Camera-type eye (tissue), 1 donor: ENCODE data around the gene GAPT. TPM values are rescaled to one million over a fixed set of nuclear protein-coding genes. Genes with fewer than 3 reads are reported as not detected.

Experiments used
- total RNA-seq: library from RNA; depleted of rRNA; stranded (reverse); fragments of >200 nt; gene quantifications from one replicate; pipeline ENCODE4 v1.2.3, GENCODE V29; 2014

GAPT gene
- 0.77 TPM for total RNA-seq

DNA sequence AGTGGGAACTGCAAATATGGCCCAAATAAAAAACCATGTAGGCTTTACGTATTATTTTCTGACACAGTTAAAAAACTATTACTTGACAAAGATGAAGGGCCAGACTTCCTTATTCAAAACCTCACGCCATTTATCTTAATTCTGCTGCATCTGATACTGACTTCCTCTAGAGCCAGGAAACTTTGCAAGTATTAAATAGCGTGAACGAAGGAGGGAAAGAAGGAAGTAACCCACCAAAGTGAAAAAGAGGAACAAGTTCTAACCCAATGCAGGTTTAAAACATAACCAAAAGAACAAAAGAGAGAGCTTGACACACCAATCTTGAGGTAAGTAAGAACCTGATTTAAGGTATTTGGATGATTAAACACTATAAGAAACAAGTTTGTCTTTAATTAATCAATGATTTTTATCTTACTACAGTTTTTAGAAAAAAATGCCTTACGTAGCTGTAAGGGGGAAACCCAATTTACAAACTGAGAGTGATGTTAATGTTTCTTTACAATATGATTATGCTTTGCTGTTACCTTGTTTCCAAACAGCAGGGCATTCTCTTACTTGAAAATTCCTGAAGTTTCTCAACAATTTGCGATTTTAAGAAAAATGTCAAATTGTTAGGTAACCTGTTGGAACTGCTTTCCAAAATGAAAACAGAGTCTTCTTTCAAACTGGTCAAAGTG, at the start of gene GAPT:
TSS of gene GAPT (plus strand) at position 220 of the 677 bp plus-strand sequence. CDS start 3,102 bp downstream, outside the sequence.

DNA sequence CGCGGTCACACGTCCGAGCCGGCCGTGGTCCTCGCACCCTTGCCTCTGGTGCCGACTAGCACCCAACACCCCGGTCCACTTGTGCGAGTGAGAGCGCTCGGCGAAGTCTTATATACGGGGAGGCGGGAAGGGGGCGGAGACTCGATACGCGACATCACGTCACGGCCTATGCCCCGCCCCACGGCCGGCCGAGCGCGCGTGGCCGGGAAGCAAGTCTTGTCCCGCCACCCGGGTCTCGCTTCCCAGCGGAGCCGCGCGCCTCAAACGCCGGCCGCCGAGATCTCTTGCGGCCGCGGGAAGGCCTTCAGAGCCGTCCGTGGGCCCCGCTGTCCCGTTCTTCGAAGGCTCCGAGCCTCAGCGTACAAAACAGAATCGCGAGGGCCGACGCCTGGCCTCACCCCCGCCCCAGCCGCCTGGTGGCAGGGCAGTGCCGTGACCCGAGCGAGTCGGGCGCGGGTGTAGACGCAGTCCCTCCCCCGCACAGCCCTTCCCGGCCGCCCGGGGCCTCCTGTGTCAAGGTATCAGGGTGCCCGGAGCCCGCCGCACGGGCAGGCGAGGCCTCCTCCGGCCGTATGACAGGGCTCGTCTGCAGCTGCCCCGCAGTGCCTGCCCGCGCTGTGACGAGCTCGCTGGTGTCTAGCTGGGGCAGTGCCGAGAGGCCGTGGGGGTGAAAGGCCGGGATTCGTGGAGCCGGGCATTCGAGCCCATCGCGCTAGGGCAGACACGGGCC, 31.1 kb upstream of the GAPT start, which contains the start of gene PLK2:
TSS of gene PLK2 (minus strand) at position 85 of the 730 bp plus-strand sequence. CDS start 127 bp downstream, outside the sequence.

Other genes starting within 250 kb of the GAPT start
- gene PLK2, start 31.3 kb upstream of the GAPT start, total RNA-seq: 103 TPM
- gene RAB3C, start 91.6 kb downstream of the GAPT start, total RNA-seq: 14.0 TPM